Myocyte (in vitro differentiated cells): ENCODE measurements around the gene COL27A1. TPM values are rescaled to one million over a fixed set of nuclear protein-coding genes. Genes with fewer than 3 reads are reported as not detected.
"Not testable (repeated sequence)": the region's sequence is repeated elsewhere in the genome, so short reads cannot be mapped to it uniquely, and the experiment has no call there.

Source experiments
- DNase-seq: peaks from one replicate; pipeline ENCODE4 v3.0.0-alpha.2; 2012; ENCODE audit warnings: low read depth
- total RNA-seq: library from RNA; depleted of rRNA; stranded (reverse); fragments of >200 nt; gene quantifications from 2 replicates; pipeline ENCODE4 v1.2.3, GENCODE V29; 2014

Gene COL27A1
- total RNA-seq, 1 donor from 2014 or later: 2.9 TPM

DNA sequence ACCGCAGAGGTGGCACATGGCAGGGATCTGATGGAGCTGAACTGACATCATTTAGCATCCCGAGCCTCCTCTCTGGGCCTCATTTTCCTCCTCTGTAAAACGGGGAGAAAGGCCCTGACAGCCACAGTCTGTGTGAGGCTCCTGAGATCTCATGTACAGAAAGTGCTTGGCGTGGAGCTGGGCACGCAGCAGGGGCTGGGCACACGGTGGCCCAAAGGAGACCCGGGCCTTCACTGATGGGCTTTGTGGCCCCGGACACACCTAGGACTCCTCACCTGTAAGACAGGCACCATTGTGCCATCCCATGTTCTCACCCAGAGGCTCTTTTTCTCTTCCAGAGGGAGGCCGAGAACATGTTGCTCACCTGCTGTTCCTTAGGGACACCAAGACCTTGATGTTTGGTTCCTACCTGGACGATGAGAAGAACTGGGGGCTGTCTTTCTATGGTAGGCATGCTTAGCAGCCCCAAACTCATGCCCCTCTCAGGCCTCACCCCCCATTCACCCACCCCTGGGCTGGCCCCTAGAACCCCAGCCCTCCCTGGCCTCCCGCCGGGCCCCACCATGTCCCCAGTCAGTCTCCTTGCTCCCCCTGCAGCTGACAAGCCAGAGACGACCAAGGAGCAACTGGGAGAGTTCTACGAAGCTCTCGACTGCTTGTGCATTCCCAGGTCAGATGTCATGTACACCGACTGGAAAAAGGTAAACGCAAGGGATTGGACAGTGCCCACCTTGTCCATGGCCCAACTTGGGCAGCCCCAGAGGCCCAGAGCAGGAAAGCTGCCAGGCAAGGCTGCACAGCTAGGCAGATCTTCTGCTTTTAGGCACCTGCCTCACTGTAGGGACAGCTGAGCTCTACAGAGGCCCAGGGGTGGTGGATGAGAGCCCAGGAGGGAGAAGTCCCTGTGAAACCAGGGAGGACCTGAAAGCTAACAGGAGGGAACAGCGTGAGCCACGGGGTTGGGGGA lies 176.2 kb downstream of the COL27A1 start:
- not testable (repeated sequence) for DNase-seq

DNA sequence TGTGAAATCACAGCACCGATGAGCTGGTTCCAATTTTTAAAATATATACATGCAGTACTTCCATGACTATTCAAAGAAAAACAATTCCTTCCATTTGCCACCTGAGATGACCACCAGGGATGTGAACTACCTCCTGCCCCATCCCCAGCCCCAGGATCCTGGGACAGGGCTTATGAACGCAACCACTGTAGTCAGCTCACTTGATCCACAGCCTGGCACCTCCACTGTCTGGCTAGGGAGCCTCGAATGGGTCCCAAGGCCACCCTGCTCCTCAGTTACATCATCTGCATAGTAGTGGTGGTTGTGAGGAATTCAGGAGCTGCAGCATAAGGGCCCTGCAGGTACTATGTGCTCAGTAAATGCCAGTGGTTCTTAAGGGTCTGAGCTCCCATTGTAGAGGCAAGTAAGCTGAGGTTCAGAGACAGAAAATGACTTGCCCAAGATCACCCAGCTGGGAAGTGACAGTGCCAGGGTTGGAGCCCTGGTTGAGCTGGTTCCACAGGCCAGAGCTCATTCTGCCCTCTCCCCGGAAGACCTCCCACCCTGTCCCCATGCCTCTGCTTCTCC lies 177.2 kb downstream of the COL27A1 start:
- DNase-seq: not testable (repeated sequence)

DNA sequence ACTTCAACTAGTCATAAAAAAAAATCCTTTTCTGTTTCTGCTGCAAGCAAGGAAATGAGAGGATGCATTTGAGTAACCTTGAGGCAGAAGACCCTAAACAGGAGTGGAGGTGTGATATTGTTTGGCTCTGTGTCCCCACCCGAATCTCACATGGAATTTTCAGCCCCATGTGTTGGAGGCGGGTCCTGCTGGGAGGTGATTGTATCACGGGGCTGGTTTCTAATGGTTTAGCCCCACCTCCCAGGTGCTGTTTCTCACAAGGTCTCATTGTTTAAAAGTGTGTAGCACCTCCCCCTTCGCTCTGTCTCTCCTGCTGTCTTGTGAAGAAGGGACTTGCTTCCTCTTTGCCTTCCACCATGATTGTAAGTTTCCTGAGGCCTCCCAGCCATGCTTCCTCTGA lies 178.4 kb downstream of the COL27A1 start:
- not testable (repeated sequence) for DNase-seq

DNA sequence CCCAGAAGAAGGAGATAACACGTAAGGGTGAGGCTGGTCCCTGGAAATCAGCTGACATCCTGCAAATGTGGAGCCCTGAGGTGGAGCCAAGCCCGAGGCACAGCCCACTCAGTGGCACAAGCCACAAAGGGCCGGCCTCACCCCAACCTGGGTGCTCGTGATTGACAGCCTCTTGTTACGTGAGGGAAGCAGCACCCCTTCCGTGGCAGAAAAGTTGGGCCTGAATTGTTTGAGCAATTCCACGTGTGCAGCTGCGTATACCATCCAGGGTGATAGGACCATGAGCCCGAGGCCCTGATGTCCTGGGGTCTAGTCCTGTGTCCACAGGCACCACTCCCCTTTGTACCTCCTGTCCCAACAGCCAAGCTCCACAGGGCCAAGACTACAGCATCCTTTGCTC lies 179.2 kb downstream of the COL27A1 start:
- DNase-seq: no peak

DNA sequence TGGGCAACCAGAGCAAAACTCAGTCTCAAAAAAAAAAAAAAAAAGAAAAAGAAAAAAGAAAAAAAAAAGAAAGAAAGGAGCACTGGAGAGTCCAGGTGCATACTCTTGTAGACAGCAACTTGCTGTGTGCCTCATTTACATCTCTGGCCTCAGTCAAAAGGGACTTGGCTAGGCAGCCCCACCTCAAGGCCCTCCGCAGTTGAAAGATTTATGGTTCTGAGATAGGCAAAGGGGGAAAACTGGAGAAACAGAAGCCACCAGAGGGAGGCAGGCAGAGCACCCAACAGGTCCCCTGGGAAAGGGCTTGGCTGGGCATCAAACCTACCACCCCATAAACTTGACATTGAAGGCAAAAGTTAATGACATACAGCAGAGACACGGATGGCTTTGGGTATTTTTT lies 180.4 kb downstream of the COL27A1 start:
- no peak for DNase-seq

DNA sequence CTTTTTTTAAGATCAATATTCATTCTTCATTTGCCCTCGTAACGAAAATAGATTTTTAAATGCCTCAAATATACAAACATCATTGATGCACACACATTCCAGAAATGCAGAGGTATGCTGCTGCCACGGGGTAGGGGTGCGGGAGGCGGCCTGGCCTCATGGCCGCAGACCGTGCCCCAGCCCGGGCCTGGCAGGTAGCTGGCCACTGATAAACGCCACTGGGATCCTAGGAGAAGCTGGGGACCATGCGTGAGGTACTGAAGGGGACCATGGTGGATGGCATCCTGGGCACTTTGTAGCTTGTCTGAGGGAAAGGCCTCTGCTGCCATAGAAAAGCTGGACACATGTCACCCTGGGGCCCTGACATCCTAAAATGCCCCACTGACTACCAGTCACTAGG lies 180.8 kb downstream of the COL27A1 start:
- no peak for DNase-seq

DNA sequence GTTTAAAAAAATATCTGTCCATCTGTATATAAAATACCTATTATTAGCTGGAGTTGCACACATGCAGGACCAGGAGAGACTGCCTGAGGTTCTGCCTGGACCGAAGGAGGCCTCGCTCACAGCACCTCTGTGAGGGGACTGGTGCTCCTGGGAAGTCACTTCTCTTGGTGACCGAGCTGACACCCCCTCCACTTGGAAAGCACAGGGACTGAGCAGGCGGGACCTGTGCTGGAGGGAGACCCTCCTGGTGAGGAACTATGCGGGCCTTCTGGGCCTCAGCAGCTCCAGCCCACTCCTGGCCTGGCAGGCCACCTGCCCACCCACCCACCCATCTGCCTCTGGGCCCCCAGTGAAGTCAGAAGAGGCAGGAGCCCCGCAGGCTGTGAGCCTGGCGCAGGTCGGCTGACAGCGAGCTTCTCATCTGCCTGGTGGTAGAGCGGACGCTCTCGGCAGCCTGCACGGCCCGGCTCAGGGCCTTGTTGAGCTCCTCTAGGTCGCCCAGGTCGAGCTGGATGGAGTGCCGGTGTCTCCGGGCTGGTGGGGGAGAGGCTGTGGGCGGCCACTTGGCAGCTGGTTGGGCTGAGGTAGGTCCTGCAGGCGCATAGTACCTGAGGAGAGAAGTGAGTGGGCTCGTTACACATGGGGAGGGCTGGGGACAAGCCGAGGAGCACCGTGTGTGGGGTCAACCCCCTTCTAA lies 181.5 kb downstream of the COL27A1 start:
- DNase-seq: no peak

DNA sequence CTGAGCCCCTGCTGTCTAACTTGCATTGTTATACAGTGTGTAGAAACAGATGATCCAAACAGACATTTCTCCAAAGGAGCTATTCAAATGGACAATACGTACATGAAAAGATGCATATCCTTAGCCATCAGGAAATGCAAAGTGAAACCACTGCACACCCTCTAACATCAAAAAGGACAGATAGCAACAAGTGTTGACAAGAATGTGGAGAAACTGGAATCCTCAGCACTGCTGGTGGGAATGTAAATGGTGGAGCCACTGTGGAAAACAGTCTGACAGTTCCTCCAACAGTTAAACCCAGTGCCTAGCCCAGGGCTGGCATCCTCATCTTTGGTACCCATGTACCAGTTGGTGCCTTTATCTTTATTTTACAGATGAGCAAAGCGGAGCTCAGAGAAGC lies 182.8 kb downstream of the COL27A1 start:
- DNase-seq: no peak

DNA sequence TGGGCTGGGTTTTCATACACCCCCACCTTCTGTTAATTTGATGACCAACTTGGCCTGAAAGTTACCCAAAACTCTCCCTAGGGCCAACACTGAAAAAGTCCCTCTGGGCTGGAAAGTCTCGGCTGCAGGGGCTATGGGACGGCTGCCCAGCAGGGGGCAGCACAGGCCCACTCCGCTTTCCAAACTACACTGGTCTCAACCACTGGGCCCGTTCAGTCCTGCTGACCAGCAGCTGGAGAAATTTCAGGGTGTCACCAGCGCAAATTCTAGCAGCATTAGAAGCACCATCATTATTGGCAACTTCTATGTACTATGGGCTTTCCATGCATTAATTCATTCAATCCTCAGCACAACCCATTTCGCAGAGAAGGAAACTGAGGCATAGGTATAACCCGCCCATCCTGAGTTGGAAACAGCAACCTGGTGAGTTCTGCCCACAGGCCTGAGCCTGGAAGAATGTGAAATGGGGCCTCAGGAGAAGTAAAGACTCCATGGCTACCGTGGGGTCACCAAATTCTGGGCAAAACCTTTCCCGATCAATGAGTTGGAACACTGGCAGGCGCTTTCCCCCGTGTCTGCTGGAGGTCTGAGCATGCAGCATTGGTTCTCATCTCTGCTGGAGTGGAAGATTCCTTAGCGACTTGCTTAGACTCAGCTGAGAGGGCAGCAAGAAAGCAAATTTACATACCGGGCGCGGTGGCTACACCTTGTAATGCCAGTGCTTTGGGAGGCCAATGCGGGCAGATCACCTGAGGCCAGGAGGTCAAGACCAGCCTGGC lies 184.0 kb downstream of the COL27A1 start:
- peak; percentile 56 for DNase-seq

DNA sequence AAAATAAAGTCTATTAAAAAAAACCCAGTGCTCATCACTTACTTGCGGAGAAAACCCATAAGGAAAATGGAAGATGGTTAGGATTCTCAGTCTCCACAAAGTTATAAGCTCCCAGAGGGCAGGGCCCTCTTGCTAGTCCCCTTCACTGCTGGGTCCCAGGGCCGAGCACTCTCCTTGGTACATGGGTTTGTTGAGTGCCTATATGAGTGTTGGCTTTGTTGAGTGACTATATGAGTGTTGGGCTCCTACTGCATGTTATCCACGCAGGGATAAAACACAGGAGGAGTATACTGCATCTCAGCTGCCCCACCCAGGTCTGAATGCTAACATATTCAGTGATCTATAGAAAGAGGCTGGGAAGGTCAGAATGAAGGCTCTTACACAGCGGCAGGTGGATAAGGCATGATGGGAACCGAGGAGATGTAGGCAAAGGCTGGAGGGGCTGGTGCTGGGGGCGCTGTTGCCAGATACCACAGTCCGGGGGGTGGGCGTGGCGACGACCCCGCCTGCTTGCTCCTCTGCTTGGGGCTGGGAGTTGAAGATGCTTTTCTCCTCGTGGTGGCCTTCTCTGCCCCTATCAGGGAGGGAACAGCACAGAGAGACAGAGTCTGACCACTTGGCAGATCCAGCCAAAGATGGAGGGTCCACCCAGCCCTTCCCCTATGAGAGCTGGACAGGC lies 186.0 kb downstream of the COL27A1 start:
- no peak for DNase-seq

DNA sequence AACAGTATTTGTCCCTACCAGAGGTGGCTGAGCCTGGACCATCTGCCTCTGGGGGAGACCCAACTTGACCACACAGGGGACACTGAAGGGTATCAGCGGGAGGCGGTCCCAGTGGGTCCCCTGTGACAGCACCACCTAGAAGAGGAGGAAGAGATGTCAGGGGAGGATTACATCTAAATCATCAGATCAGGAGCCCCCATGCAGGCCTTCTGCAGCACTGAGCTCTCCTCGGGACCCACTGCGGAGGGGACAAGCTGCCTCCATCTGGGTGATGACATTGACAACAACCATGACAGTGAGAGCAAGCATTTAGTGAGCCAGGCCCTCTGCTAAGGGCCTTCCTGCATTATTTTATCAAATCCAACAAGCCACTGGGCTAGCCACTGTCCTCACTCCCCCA lies 186.7 kb downstream of the COL27A1 start:
- no peak for DNase-seq

DNA sequence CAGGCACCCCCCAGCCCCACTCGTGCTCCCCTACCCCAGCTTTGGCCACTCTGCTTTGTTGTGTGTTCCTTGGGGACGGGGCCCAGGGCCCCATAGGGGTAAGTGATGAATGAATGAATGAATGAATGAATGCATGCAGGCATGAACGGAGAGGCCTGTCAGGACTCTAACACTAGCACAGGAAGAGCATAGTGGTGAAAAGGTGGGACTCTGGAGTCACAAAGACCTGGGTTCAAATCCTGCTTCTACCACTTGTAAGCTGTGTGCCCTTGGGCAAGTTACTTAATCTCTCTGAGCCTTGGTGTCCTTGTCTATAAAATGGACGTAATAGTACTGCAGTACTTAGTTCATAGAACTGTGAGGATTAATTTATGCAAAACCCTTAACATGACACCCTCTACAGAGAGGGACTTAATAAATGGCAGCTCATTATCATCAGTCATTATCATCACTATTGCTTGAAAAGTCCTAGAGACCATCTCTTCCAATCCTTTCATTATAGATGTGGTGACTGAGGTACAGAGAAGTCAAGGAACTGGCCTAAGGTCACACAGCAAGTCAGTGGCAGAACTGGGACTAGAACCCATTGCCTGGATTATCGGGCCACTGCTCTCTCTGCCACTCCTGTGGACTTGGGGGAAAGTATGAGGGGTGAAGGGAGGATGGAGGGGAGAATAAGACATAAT lies 187.6 kb downstream of the COL27A1 start:
- no peak for DNase-seq

DNA sequence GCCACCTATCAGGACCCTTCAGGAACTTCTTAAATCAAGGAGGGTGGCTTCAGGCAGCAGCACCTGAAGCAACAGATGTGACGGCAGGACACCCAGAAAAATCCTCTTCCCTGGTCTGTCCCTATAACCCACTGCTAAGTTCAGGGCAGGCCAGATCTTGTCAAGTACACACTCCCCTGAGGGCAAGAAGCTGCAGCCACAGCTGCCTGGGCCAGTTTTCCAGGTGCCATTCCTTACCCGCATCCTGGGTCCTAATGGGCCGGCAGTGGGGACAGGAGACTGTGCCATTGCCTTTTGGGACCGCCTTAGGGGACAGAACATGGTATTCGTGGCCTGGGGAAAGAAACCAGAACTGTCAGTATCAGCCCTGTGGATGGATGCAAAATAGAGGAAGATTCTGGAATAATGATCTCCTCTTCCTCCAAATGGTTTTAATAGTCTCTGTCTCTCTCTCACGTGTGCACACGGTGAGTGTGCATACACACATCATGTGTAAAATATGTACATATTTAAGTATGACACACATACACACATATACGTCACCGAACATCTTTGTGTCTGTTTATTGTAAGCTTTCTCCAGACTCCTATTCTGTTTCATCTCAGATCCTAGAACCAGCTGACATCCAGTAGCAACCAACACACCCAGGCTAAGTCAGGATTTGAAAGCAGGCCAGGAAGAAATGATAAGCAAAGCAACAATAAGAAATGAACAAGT lies 188.3 kb downstream of the COL27A1 start:
- DNase-seq: no peak

DNA sequence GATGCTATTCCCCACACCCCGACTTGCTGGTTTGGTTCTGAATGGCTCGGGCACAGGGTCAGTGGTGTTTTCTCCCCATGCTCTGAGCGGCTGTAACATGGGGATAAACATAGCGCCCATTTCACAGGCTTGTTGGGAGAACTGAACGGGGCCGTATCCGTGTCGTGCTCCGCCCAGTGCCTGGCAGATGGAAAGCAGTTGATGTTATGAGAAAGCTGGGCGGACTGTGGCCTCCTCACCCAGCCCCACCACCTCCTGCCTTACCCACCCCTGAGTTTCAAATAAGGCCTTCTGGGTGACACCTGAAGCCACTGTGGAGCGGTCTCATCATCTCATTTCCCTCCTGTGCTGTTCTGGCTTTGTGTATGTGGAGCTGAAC lies 188.8 kb downstream of the COL27A1 start:
- no peak for DNase-seq

DNA sequence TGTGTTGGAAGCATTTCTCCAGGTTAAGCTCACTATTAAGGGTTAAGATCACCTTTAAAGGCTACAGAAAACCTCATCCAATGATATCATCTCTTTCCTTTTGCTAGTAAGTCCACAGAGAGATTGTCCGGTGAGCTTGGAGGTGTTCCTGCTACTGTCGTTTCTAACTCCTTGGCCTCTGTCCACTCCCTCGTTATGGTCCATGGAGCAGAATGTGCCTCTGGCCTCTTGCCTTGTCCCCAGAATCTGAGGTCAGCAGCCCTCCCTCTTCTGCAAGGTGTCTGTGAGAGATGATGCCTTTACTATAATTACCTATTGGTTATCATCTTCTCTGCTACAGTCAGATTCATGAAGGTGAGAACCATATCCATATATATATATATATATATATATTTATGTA lies 189.4 kb downstream of the COL27A1 start:
- DNase-seq: no peak

DNA sequence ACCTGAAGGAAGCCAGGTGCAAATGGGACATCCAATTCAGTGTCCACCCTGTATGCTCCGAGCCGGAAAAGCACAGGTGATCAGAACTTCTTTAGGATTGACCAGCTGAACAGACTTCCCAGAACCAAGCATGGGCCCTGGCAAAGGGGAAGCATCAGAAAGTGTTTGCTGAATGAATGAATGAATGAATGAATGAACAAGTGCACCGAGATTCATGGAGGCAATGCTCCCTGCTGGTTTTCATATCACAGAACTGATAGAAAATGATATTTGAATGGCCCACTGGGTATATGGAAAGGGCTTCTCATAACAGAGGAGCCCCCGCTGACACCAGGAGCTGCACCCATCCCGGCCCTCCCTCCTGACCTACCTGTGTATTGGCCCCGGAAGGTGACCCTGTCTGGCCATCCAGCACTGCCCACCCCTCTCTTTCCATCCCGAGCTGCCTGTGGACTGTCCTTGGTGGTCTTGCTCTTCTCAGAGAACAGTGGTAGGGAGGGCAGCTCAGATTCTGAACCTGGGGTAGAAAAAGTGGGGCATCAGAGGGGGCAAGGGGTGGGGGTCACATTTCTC lies 190.2 kb downstream of the COL27A1 start:
- no peak for DNase-seq

DNA sequence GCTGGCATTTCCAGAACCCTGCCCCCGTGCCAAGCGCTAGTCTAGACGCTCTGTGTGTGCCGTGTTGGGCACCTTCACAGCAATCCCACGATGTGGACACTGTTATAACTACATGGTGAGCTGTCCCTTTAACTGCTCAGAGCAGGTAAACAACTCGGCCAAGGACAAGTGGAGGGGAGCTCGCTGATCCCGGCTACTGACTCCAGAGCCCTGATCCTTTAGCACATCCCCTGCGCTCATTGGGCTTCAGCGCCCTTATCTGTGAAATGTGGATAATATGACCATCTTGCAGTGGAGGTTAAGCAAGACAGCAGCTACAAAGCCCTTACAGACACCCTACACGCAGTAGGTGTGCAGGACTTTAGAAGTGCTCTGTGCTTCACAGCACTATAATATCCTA lies 190.8 kb downstream of the COL27A1 start:
- DNase-seq: no peak

DNA sequence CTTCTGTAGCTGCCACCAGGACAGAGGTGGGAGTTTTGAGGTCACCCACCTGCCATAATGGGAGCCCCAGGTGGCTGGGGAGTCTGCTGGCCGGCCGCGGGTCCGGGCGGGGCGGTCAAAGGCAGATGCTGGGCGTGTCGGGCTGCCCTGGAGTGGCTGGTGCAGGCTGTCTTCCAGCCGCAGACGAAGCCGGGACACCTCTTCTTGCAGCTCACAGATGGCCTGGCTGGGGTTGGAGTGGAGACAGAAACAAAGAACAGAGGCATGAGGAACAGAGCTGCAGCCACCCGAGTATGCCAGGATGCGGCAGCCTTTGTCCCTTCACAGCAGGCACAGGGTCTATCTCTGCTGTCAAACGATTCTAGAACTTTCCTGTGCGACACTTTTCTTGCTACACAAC lies 192.3 kb downstream of the COL27A1 start:
- DNase-seq: no peak

DNA sequence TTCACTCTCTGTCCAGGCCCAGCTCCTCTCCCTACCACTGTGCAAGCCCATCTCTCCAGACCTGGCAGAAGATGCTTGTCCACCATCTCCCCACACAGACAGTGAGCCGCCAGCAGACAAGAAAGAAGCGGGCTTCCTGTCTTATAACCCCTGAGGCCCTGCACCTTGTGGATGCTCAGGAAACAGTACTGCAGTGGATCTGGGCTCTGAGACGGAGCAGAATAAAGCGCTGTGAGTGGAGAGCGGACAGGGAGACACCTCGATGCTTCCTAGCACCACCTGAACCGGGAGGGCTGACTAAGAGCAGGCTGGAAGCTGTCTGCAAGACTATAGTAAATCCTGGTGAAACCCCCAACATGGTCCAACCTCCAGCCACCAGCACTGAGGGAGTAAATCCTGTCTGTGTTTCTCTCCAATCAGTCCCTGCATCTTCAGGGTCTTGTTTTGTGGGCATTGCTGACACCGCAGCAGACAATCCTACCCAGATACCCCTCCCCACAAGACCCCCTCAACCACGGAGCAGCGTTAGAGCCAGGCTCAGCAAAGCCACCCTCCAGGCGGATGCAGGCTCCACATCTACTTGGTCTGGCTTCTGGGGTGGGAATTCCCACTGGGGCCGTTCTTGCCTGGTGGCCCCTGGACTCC lies 193.0 kb downstream of the COL27A1 start:
- no peak for DNase-seq
